Psoas muscle (tissue), 8 donors: ENCODE data around the gene CCDC192. TPM values are rescaled to one million over a fixed set of nuclear protein-coding genes. Genes with fewer than 3 reads are reported as not detected.

ENCODE experiments used
- ATAC-seq, 4 donors: fragments of 200-7000 bp; cut with Tn5 transposase; one replicate each; pipeline ENCODE4 v1.9.1; 2020; ENCODE audit warnings: moderate library complexity in 3 of 4, mild to moderate bottlenecking in 2 of 4
- DNase-seq, 2 donors: peaks; one replicate each; pipeline ENCODE4 v3.0.0-alpha.2; 2020
- H3K27ac ChIP-seq: fragments of 200-600 bp; one replicate; pipeline ENCODE4 v1.8.0; 2022
- H3K27me3 ChIP-seq, 3 donors: fragments of 200-600 bp in 1 of 3; one replicate each; pipeline versions ENCODE4 v1.6.1 to v1.8.0; 2013 to 2022; ENCODE audit warnings: low read length in 2 of 3, mild to moderate bottlenecking in 2 of 3, moderate library complexity in 1 of 3; ENCODE audit not compliant: insufficient read depth in 3 of 3
- H3K36me3 ChIP-seq, 2 donors: fragments of 200-600 bp in 1 of 2; one replicate each; pipeline versions ENCODE4 v1.6.1 to v1.8.0; 2013 to 2022; ENCODE audit warnings: low read depth in 1 of 2, mild to moderate bottlenecking in 1 of 2, moderate library complexity in 1 of 2; ENCODE audit not compliant: insufficient read depth in 1 of 2
- H3K4me1 ChIP-seq: fragments of 200-600 bp; one replicate; pipeline ENCODE4 v1.8.0; 2022
- H3K4me3 ChIP-seq: fragments of 200-600 bp; one replicate; pipeline ENCODE4 v1.8.0; 2022; ENCODE audit warnings: mild to moderate bottlenecking
- H3K9me3 ChIP-seq: fragments of 200-600 bp; one replicate; pipeline ENCODE4 v1.8.0; 2022
- WGBS, 3 donors: extraction: QIAGEN DNeasy Blood & Tissue Kit; methylation state at CpG; one replicate each; pipeline versions ENCODE4 v1.1.6 to v1.1.7; 2013; 5-methylcytosine and 5-hydroxymethylcytosine counted together
- intact Hi-C, 2 donors: fragments of 100-400 bp; cut with DNase I; formaldehyde crosslinking; loops; one replicate each; pipeline versions ENCODE4 v1.11.0 to v1.14.2; 2022
- polyA plus RNA-seq, 3 donors: library from polyadenylated mRNA; stranded (reverse); fragments of 200-250 nt; gene quantifications; one replicate each; pipeline ENCODE4 v1.2.3, GENCODE V29; 2013
- total RNA-seq, 4 donors: library from RNA; stranded (reverse); fragmentation: NEBNext Ultra II Directional in 2 of 4; extraction: Animal tissue kit (Norgen Biotek cat#: 25700) in 2 of 4; gene quantifications; one replicate each; pipeline versions ENCODE4 v1.2.1 to v1.2.4, GENCODE V29; 2021 to 2023
- TF ChIP-seq, protein P1 (sequence below): fragments of 200-600 bp; IDR thresholded peaks from one replicate; pipeline ENCODE4 v1.8.0; 2022; ENCODE audit warnings: antibody characterized with exemption
- donor health status: healthy with polysubstance abuse.
- donor health status: DM: no; HTN: no; CAD: no; lungs with moderate emphysema.
- donor health status: Bipolar disorder and iron deficiency.
- donor health status: healthy.
- donor health status: DM: yes; HTN: yes; CAD: no.
- donor health status: DM: no; HTN: no; CAD: no.
- donor health status: DM: no; HTN: no; CAD: no.
- donor health status: DM: yes; HTN: yes; CAD: no.

The CCDC192 gene
- total and polyA plus RNA-seq, 7 donors = 0.12 to 1.2 (median 0.19) TPM; not detected in 4

DNA sequence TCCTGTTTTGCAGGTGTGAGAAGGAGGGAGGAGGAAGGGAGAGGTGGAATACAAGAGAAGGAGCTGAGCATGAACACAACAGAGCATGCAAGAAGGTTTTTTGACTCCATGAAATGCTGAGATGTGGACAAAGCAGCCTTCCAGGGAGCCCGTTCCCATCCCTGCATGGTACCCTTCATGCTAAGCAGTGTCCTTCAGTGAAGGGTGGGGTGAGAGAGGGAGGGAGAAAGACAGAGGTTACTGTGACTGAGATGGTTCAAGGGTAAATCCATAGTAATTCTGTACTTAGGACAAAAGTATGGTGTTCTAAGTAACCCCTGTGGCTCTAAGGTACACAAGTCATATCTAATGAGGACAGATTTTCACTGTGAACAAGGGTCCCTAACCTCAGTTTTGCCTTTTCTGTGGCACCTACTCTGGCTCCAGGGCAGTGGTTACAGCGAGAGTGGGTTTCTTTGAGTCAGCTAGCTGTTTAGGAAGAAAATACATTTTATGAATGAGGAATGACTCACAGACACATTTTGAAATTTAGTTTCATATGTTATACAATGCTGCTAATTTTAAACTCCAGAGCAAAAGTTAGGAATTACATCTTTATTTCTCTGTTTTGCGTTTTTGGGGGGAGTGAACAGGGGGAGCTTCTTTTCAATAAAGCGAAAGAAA lies 195.5 kb downstream of the CCDC192 start:
- 93 to 97% (median 96%) methylated on average over 4 of the region's 4 CpGs for WGBS, 3 donors
- TF ChIP-seq, protein P1, sequence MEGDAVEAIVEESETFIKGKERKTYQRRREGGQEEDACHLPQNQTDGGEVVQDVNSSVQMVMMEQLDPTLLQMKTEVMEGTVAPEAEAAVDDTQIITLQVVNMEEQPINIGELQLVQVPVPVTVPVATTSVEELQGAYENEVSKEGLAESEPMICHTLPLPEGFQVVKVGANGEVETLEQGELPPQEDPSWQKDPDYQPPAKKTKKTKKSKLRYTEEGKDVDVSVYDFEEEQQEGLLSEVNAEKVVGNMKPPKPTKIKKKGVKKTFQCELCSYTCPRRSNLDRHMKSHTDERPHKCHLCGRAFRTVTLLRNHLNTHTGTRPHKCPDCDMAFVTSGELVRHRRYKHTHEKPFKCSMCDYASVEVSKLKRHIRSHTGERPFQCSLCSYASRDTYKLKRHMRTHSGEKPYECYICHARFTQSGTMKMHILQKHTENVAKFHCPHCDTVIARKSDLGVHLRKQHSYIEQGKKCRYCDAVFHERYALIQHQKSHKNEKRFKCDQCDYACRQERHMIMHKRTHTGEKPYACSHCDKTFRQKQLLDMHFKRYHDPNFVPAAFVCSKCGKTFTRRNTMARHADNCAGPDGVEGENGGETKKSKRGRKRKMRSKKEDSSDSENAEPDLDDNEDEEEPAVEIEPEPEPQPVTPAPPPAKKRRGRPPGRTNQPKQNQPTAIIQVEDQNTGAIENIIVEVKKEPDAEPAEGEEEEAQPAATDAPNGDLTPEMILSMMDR = no peak
- ATAC-seq (no peak), DNase-seq (no peak)
- H3K27me3 ChIP-seq = no peaks in the 10 kb centered on the region
- no peaks in the 10 kb centered on the region for H3K36me3 ChIP-seq
- no peaks in the 10 kb centered on the region for H3K9me3 ChIP-seq
- no peak overlapping the region for H3K4me3 ChIP-seq
- intact Hi-C loops = no loop called here
- no peak overlapping the region for H3K27ac ChIP-seq
- H3K4me1 ChIP-seq = no peaks in the 10 kb centered on the region

- 55 to 64% (median 58%) methylated on average over 2 of the region's 2 CpGs for WGBS, 3 donors
- H3K36me3 ChIP-seq = no peaks in the 10 kb centered on the region
- no peaks in the 10 kb centered on the region for H3K27me3 ChIP-seq
- no peaks in the 10 kb centered on the region for H3K4me1 ChIP-seq
- TF ChIP-seq, protein P1 = no peak
- intact Hi-C loops = no loop called here
- DNase-seq = no peak
- H3K9me3 ChIP-seq = no peaks in the 10 kb centered on the region
- no peak overlapping the region for H3K4me3 ChIP-seq
- ATAC-seq = no peak
- no peak overlapping the region for H3K27ac ChIP-seq
Observed at GRCh38 chr5:127899214-127899610, 196.0 kb downstream of the CCDC192 start.

- Histone ChIP-seq H3K27me3 (no peaks in the 10 kb centered on the region), H3K4me1 (no peaks in the 10 kb centered on the region), H3K9me3 (no peaks in the 10 kb centered on the region), H3K27ac (no peak overlapping the region), H3K4me3 (no peak overlapping the region), H3K36me3 (no peaks in the 10 kb centered on the region)
- ATAC-seq = no peak
- 82 to 97% (median 83%) methylated on average over 2 of the region's 2 CpGs for WGBS, 3 donors
- intact Hi-C loops = no loop called here
- TF ChIP-seq, protein P1 = no peak
- DNase-seq = no peak
Observed at GRCh38 chr5:127906562-127907204, 203.5 kb downstream of the CCDC192 start.

DNA sequence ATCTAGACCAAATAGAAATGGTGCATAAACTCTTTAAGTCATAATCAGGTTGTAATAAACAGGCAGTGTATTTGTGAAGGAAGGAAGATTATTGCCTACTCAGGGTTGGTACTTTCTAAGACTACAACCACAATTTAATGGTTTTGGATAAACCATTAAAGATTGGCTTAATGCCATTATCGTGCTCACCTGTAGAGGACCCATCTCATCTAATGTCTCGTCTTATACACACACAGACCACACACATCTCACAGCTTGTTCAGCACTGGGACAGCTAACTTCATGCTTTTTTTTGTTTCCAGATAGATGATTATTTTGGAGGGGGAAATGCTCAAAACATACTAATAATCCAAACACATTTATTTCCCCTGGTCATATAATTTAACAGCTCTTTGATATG lies 204.7 kb downstream of the CCDC192 start:
- intact Hi-C loops = no loop called here

More for the DNA sequence above, 204.7 kb downstream of the CCDC192 start:
- Histone ChIP-seq H3K4me3 (no peak overlapping the region), H3K36me3 (no peaks in the 10 kb centered on the region), H3K27ac (no peak overlapping the region), H3K9me3 (no peaks in the 10 kb centered on the region), H3K27me3 (no peaks in the 10 kb centered on the region), H3K4me1 (no peaks in the 10 kb centered on the region)
- no peak for DNase-seq
- TF ChIP-seq, protein P1 = no peak
- no peak for ATAC-seq
- 78 to 84% (median 81%) methylated on average over 2 of the region's 2 CpGs for WGBS, 3 donors
